ENCODE data around the gene RAB4B. TPM values are rescaled to one million over a fixed set of nuclear protein-coding genes. Genes with fewer than 3 reads are reported as not detected.

The RAB4B gene
- total and polyA plus RNA-seq, 2 of the 13 experiments (the other 11 are each of a cell fraction or from before 2014, with no cell fraction given): 3.3 to 5.4 TPM

DNA sequence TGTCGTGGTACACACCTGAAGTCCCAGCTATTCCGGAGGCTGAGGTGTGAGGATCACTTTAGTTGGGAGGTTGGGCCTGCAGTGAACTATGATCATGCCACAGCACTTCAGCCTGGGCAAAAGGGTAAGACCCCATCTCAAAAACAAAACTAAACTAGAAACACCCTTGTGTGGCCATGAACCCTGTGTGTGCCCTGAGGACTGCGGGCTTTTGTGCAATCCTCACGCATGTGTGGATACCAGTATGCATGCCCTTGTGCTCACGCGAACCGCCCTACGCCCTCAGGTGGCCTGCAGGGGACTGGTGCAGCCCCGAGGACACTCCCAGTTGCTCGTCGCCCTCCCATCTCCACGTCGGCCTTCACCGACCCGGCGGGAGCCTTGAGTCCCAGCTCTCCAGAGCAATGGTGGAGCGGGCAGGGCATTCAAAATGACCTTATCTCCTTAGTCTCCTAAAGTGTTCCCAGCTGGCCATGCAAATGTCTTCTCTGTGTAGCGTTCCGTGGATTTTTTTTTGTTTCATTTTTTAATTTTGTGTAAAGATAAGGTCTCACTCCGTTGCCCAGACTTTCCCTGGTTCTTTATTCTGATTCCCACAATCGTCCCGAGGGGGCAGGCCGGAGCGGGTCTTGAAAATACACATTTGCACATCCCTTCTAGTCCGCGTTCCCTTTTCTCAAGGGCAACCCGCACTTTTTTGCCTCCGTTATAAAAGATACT is 20.1 kb downstream of the RAB4B start (continued):
- peak; percentile 80; the same call in 1 of the 2 replicates for TF ChIP-seq CBX5 (CRISPR knock-in tag; IDR thresholded peaks at IDR 0.05; ENCODE audit: borderline replicate concordance)
- TF ChIP-seq, protein P1, sequence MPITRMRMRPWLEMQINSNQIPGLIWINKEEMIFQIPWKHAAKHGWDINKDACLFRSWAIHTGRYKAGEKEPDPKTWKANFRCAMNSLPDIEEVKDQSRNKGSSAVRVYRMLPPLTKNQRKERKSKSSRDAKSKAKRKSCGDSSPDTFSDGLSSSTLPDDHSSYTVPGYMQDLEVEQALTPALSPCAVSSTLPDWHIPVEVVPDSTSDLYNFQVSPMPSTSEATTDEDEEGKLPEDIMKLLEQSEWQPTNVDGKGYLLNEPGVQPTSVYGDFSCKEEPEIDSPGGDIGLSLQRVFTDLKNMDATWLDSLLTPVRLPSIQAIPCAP (CRISPR knock-in tag; IDR thresholded peaks at IDR 0.05; ENCODE audit: low read depth): no peak
- TF ChIP-seq, protein P2, sequence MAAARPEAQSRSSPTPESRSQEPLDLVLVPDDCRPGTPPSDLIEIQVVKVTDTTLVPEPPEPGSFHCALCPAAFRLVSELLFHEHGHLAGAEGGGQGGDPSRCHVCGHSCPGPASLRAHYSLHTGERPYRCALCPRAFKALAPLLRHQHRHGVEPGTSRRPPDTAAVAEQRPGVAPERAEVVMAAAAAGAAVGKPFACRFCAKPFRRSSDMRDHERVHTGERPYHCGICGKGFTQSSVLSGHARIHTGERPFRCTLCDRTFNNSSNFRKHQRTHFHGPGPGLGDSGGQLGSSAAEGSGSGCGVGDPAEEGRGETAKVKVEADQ (CRISPR knock-in tag; IDR thresholded peaks at IDR 0.05; ENCODE audit: borderline replicate concordance): no peak
- TF ChIP-seq REPIN1 (CRISPR knock-in tag; IDR thresholded peaks at IDR 0.05; ENCODE audit: borderline replicate concordance, low read depth): peak; percentile 59; the same call in 1 of the 2 replicates
- TF ChIP-seq, protein P3, sequence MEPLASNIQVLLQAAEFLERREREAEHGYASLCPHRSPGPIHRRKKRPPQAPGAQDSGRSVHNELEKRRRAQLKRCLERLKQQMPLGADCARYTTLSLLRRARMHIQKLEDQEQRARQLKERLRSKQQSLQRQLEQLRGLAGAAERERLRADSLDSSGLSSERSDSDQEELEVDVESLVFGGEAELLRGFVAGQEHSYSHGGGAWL (CRISPR knock-in tag; IDR thresholded peaks at IDR 0.05): peak; percentile 60; the same call in 1 of the 2 replicates
- peak; percentile 71 for TF ChIP-seq ZNF883 (CRISPR knock-in tag; IDR thresholded peaks at IDR 0.05; ENCODE audit: not compliant biosample characterization)
- TF ChIP-seq ZNF430 (CRISPR knock-in tag; IDR thresholded peaks at IDR 0.05): 0 out of 2 replicates have a peak, but pooled peaks have one; percentile 2
- TF ChIP-seq, protein P4, sequence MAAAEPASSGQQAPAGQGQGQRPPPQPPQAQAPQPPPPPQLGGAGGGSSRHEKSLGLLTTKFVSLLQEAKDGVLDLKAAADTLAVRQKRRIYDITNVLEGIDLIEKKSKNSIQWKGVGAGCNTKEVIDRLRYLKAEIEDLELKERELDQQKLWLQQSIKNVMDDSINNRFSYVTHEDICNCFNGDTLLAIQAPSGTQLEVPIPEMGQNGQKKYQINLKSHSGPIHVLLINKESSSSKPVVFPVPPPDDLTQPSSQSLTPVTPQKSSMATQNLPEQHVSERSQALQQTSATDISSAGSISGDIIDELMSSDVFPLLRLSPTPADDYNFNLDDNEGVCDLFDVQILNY (CRISPR knock-in tag; conservative IDR thresholded peaks at IDR 0.05): peak; percentile 47; the same call in 1 of the 2 replicates
- TF ChIP-seq HNRNPL (IDR thresholded peaks at IDR 0.05; ENCODE audit: low read depth, low read length): peak; percentile 70; the same call in 1 of the 2 replicates
- TF ChIP-seq, protein P5, sequence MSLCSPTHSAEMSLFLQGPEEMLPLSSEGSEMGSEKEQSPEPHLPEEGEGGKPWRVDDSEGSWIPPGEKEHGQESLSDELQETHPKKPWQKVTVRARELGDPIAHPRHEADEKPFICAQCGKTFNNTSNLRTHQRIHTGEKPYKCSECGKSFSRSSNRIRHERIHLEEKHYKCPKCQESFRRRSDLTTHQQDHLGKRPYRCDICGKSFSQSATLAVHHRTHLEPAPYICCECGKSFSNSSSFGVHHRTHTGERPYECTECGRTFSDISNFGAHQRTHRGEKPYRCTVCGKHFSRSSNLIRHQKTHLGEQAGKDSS (CRISPR knock-in tag; IDR thresholded peaks at IDR 0.05; ENCODE audit: borderline replicate concordance, low read depth): 0 out of 2 replicates have a peak, but pooled peaks have one; percentile 13
- TF ChIP-seq ZNF772 (CRISPR knock-in tag; IDR thresholded peaks at IDR 0.05): no peak
- TF ChIP-seq, protein P6, sequence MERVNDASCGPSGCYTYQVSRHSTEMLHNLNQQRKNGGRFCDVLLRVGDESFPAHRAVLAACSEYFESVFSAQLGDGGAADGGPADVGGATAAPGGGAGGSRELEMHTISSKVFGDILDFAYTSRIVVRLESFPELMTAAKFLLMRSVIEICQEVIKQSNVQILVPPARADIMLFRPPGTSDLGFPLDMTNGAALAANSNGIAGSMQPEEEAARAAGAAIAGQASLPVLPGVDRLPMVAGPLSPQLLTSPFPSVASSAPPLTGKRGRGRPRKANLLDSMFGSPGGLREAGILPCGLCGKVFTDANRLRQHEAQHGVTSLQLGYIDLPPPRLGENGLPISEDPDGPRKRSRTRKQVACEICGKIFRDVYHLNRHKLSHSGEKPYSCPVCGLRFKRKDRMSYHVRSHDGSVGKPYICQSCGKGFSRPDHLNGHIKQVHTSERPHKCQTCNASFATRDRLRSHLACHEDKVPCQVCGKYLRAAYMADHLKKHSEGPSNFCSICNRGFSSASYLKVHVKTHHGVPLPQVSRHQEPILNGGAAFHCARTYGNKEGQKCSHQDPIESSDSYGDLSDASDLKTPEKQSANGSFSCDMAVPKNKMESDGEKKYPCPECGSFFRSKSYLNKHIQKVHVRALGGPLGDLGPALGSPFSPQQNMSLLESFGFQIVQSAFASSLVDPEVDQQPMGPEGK (CRISPR knock-in tag; IDR thresholded peaks at IDR 0.05): peak; percentile 69; the same call in 1 of the 2 replicates
- TF ChIP-seq, protein P7, sequence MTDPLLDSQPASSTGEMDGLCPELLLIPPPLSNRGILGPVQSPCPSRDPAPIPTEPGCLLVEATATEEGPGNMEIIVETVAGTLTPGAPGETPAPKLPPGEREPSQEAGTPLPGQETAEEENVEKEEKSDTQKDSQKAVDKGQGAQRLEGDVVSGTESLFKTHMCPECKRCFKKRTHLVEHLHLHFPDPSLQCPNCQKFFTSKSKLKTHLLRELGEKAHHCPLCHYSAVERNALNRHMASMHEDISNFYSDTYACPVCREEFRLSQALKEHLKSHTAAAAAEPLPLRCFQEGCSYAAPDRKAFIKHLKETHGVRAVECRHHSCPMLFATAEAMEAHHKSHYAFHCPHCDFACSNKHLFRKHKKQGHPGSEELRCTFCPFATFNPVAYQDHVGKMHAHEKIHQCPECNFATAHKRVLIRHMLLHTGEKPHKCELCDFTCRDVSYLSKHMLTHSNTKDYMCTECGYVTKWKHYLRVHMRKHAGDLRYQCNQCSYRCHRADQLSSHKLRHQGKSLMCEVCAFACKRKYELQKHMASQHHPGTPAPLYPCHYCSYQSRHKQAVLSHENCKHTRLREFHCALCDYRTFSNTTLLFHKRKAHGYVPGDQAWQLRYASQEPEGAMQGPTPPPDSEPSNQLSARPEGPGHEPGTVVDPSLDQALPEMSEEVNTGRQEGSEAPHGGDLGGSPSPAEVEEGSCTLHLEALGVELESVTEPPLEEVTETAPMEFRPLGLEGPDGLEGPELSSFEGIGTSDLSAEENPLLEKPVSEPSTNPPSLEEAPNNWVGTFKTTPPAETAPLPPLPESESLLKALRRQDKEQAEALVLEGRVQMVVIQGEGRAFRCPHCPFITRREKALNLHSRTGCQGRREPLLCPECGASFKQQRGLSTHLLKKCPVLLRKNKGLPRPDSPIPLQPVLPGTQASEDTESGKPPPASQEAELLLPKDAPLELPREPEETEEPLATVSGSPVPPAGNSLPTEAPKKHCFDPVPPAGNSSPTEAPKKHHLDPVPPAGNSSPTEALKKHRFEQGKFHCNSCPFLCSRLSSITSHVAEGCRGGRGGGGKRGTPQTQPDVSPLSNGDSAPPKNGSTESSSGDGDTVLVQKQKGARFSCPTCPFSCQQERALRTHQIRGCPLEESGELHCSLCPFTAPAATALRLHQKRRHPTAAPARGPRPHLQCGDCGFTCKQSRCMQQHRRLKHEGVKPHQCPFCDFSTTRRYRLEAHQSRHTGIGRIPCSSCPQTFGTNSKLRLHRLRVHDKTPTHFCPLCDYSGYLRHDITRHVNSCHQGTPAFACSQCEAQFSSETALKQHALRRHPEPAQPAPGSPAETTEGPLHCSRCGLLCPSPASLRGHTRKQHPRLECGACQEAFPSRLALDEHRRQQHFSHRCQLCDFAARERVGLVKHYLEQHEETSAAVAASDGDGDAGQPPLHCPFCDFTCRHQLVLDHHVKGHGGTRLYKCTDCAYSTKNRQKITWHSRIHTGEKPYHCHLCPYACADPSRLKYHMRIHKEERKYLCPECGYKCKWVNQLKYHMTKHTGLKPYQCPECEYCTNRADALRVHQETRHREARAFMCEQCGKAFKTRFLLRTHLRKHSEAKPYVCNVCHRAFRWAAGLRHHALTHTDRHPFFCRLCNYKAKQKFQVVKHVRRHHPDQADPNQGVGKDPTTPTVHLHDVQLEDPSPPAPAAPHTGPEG (CRISPR knock-in tag; IDR thresholded peaks at IDR 0.05): peak; percentile 42; the same call in 1 of the 2 replicates
- 0 out of 2 replicates have a peak, but pooled peaks have one; percentile 63 for TF ChIP-seq SNAI1 (CRISPR knock-in tag; IDR thresholded peaks at IDR 0.05; ENCODE audit: borderline replicate concordance)
- TF ChIP-seq THAP11 (CRISPR knock-in tag; IDR thresholded peaks at IDR 0.05): peak; percentile 59
